Tibial artery (tissue), 4 donors: ENCODE data around the gene GPR153.

Experiments used
- DNase-seq, 2 donors: peaks; one replicate each; pipeline ENCODE4 v3.0.0-alpha.2; 2019
- H3K27ac ChIP-seq, 2 donors: fragments of 200-600 bp; sonication (generic) in 1 of 2; 1 replicate in 1 of 2; 2 replicates in 1 of 2; pipeline ENCODE4 v1.5.1; 2018 to 2019; ENCODE audit warnings: mild to moderate bottlenecking in 1 of 2
- H3K27me3 ChIP-seq, 2 donors: fragments of 200-600 bp; sonication (generic) in 1 of 2; one replicate each; pipeline versions ENCODE4 v1.5.1 to v1.6.0; 2016 to 2019
- H3K36me3 ChIP-seq, 3 donors: fragments of 200-600 bp; sonication (generic) in 2 of 3; one replicate each; pipeline ENCODE4 v1.5.1; 2016 to 2019; ENCODE audit warnings: mild to moderate bottlenecking in 2 of 3
- H3K4me1 ChIP-seq, 4 donors: fragments of 200-600 bp; sonication (generic) in 2 of 4; 1 replicate in 3 of 4; 2 replicates in 1 of 4; pipeline ENCODE4 v1.5.1; 2016 to 2019
- H3K4me3 ChIP-seq, 2 donors: fragments of 200-600 bp; sonication (generic) in 1 of 2; 1 replicate in 1 of 2; 2 replicates in 1 of 2; pipeline ENCODE4 v1.5.1; 2018 to 2019; ENCODE audit warnings: mild to moderate bottlenecking in 2 of 2
- H3K9me3 ChIP-seq, 3 donors: fragments of 200-600 bp; sonication (generic) in 1 of 3; one replicate each; pipeline ENCODE4 v1.5.1; 2016 to 2019
- CTCF ChIP-seq, 2 experiments: fragments of 200-600 bp in 1 of 2; fragments of 450-650 bp in 1 of 2; IDR thresholded peaks; one replicate each; pipeline ENCODE4 v1.5.1; 2017 to 2019; ENCODE audit warnings: antibody characterized with exemption in 2 of 2, mild to moderate bottlenecking in 1 of 2, moderate library complexity in 1 of 2
- intact Hi-C: fragments of 100-400 bp; cut with DNase I; formaldehyde crosslinking; loops from one replicate; pipeline ENCODE4 v1.15.0; 2023; ENCODE audit warnings: low total_unique reads

Gene GPR153

DNA sequence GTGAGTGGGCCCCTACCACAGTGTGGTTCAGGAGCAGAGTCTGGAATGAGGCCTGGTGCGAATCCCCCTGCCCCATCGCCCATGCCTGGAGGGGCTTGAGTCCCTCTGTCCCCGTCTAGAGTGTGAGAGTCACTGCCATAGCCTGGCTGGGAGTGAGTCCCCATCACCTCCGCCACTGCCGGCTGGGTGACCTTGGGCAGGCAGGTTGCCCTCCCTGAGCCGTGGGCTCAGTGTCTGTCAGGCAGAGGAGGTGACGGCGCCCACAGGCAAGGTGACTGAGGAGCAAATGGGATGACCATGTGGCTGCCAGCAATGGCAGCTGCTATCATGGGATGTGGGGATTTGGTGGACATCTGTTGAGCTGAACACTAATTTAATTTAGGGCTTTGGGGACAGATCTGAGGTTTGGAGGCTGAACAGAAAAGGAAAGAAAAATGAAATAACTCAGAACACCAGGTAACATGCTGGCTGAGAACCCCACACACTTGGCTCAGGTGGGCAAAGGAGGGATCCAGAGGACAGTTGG lies 38.1 kb upstream of the GPR153 start:
- no peak for DNase-seq
- Histone ChIP-seq H3K36me3 (peaks cover 0 to 7% (median 5%) of the 10 kb centered on the region in 3 donors), H3K4me1 (no peaks in the 10 kb centered on the region), H3K4me3 (no peak overlapping the region), H3K9me3 (no peaks in the 10 kb centered on the region), H3K27ac (no peak overlapping the region), H3K27me3 (no peaks in the 10 kb centered on the region)
- TF ChIP-seq CTCF (IDR thresholded peaks at IDR 0.05), result no peak
- intact Hi-C loops, result no loop called here

DNA sequence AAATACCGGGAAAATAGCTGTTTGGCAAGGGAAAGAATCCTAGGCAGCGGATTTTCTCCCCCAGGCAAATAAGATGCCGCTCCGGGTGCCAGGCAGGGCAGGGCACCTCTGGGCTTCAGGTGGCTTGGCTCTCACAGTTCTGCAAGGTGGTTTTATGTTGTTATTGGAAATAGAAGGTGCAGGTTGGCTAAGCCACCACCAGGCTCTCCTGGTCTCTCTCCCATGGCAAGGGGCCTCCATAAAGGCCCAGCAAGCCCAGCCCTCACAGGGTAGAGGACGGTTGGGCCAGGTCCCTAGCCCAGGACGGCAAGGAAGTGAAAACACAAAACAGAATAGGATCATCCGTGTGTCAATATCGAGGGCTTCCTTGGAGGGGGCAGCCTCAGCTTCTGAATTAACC lies 37.6 kb upstream of the GPR153 start:
- Histone ChIP-seq H3K4me3 (no peak overlapping the region), H3K36me3 (peaks cover under 1 to 12% (median 9%) of the 10 kb centered on the region in 3 donors), H3K4me1 (no peaks in the 10 kb centered on the region), H3K27me3 (no peaks in the 10 kb centered on the region), H3K27ac (no peak overlapping the region), H3K9me3 (no peaks in the 10 kb centered on the region)
- no peak for TF ChIP-seq CTCF (IDR thresholded peaks at IDR 0.05)
- no peak for DNase-seq
- intact Hi-C loops, result no loop called here

GRCh38 chr1:6295910-6296309 lies 35.0 kb upstream of the GPR153 start:
- Histone ChIP-seq H3K4me3 (no peak overlapping the region), H3K27ac (no peak overlapping the region), H3K36me3 (peaks cover 3 to 20% (median 12%) of the 10 kb centered on the region in 3 donors), H3K9me3 (no peaks in the 10 kb centered on the region), H3K4me1 (no peaks in the 10 kb centered on the region), H3K27me3 (no peaks in the 10 kb centered on the region)
- intact Hi-C loops, result no loop called here
- no peak for TF ChIP-seq CTCF (IDR thresholded peaks at IDR 0.05)
- DNase-seq, result no peak

DNA sequence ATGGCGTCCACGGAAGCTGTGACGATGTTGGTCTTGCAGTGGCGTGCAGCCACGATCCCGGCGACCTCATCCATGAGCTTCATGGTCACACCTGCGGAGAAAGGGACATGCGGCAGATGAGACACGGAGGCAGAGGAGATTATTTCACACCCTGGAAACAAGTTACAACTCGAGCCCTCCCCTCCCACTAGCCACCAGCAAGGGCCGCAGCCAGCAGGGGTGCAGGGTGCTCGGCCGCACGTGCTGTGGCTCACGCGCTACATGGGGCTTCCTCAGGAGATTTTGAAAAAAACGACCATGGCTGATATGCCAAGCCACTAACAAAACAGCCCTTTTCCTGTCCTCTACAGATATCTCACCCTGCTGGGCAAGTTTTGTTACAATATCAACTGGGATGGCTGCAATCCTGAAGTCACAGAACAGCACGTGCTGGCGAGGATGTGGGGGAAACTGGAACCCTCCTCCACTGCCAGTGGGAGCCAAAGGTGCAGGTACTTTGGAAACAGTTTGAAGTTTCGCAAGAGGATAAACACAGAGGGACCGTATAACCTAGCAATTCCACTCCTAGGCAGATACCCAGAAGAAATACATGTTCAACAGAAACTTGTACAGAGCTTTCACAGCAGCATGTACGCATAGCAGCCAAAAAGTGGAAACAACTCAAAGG lies 34.1 kb upstream of the GPR153 start:
- no peaks in the 10 kb centered on the region for H3K9me3 ChIP-seq
- no peak overlapping the region for H3K27ac ChIP-seq
- no peak for DNase-seq
- no peak for TF ChIP-seq CTCF (IDR thresholded peaks at IDR 0.05)
- no peaks in the 10 kb centered on the region for H3K4me1 ChIP-seq
- peaks cover 3 to 20% (median 12%) of the 10 kb centered on the region in 3 donors for H3K36me3 ChIP-seq
- H3K27me3 ChIP-seq, result no peaks in the 10 kb centered on the region
- intact Hi-C loops, result no loop called here
- H3K4me3 ChIP-seq, result no peak overlapping the region

DNA sequence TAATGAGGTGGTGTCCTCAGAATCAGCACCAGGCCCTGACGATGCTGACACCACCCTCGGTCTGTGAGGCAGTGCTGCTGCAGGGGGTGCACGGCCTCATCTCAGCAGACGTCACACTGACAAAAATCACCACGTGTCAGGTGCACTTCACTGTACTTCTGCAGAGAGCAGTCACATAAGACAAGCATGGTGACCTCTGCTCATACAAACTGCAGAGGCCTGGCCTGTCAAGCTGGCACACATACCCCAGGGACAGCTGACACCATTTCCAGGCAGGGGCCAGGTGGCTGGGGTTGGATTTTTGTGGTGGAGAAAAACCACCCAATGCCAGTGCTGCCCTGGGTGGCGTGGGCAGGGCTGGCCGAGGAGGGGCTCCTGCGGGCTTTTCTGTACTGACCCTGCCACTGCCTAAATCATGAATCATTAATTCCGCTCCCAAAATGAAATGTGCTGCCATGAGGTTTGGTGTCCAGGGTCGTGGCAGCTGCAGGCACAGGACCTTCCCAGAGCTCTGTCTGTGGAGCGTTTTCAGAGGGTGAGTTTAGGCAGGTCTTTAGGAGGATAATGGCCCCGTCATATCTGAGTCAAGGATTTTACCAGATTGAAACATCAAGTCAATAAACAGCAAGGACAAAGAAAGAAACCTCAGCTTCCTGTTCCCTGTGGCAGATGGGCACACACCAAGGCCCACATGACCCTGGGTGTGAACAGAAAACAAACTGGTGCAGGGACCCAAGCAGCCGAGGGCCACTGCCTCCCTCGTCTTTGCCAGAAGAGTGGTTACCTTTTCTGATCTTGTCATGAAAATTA lies 33.4 kb upstream of the GPR153 start:
- Histone ChIP-seq H3K4me1 (peaks cover 0 to 2% (median 0%) of the 10 kb centered on the region in 4 donors), H3K36me3 (peaks cover 3 to 20% (median 12%) of the 10 kb centered on the region in 3 donors), H3K27me3 (no peaks in the 10 kb centered on the region), H3K9me3 (no peaks in the 10 kb centered on the region), H3K27ac (no peak overlapping the region), H3K4me3 (no peak overlapping the region)
- no peak for TF ChIP-seq CTCF (IDR thresholded peaks at IDR 0.05)
- DNase-seq, result no peak
- intact Hi-C loops, result no loop called here
